Right ventricle myocardium inferior (tissue), 1 donor: ENCODE data around the gene CCSER1. TPM values are rescaled to one million over a fixed set of nuclear protein-coding genes. Genes with fewer than 3 reads are reported as not detected.
"Not testable (repeated sequence)": the region's sequence is repeated elsewhere in the genome, so short reads cannot be mapped to it uniquely, and the experiment has no call there.

Source experiments
- ATAC-seq: fragments of 200-7000 bp; cut with Tn5 transposase; one replicate; pipeline ENCODE4 v1.9.1; 2020; ENCODE audit warnings: mild to moderate bottlenecking, moderate library complexity
- DNase-seq: peaks from one replicate; pipeline ENCODE4 v3.0.0; 2021; ENCODE audit errors: missing footprints
- intact Hi-C: fragments of 100-400 bp; cut with DNase I; formaldehyde crosslinking; loops from one replicate; pipeline ENCODE4 v1.11.0; 2022
- total RNA-seq: library from RNA; stranded (reverse); fragmentation: NEBNext Ultra II Directional; extraction: Animal tissue kit (Norgen Biotek cat#: 25700); gene quantifications from one replicate; pipeline ENCODE4 v1.2.1, GENCODE V29; 2021
- donor health status: DM: no; HTN: yes; CAD: no; lungs with severe emphysema.

CCSER1 gene
- total RNA-seq, 1 donor from 2014 or later, result 12.9 TPM

DNA sequence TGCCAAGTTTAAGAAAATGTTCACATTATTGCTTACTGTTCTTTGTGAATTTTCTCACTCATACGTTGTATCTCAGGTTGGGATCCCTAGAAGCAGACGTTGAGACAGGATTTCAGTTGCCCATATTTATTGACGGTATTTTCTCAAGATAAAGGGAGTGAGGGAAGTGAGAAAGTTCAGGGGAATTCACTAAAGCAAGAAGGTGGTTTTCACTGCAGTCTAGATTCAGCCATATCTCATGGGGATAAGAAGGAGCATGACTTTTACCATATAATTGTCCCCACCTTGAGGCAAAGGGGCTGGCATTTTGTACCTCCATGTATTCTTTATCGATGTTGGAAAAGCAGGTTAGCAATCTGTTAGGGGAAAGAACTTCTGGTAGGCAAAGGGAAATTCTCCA lies 543.0 kb downstream of the CCSER1 start:
- intact Hi-C loops, result no loop called here
- ATAC-seq (no peak), DNase-seq (no peak)

DNA sequence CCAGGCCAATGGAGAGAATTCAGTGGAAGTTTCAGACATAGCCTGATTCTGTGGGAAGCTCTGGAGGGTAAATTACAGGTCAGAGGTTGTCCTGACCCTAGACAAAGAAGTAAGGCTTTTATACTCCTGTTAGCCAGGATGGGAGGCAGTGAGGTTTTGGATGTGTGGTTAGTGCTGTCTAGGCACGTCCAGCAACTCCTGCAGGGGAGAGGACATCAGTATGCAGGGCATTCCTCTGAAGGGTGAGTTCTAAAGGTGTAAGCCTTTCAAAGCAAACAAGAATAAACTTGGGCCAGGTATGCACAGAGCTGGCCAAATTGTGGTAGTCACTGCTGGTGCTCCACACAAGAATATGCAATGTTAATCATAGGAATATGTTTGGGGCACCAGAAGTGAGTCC lies 562.5 kb downstream of the CCSER1 start:
- DNase-seq (no peak), ATAC-seq (no peak)
- intact Hi-C loops, result no loop called here

DNA sequence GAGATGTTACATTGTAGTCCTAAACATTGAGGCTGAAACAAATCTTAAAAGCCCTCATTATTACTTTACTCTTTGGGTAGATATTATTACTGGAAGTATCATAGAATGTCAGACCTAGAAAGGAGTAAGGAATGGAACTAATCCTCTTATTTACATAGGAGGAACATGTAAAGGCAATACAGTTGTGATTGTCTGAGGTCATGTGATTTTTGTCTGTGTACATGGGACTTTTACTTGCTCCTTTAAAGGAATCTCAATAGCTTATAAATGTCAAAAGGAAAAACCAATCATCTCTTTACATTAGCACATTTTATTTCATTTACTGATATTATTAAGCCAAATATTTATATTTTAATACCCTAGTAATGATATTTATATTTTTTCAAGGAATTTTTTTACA lies 568.2 kb downstream of the CCSER1 start:
- DNase-seq (no peak), ATAC-seq (no peak)
- intact Hi-C loops, result no loop called here

DNA sequence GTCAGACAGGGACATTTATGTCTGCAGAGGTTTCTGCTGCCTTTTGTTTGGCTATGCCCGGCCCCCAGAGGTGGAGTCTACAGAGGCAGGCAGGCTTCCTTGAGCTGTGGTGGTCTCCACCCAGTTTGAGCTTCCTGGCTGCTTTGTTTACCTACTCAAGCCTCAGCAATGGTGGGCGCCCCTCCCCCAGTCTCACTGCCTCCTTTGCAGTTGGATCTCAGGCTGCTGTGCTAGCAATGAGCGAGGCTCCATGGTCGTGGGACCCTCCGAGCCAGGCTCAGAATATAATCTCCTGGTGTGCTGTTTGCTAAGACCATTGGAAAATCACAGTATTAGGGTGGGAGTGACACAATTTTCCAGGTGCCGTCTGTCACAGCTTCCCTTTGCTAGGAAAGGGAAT lies 578.3 kb downstream of the CCSER1 start:
- ATAC-seq, intact Hi-C loops: not testable (repeated sequence)
- peak; percentile 53 for DNase-seq

DNA sequence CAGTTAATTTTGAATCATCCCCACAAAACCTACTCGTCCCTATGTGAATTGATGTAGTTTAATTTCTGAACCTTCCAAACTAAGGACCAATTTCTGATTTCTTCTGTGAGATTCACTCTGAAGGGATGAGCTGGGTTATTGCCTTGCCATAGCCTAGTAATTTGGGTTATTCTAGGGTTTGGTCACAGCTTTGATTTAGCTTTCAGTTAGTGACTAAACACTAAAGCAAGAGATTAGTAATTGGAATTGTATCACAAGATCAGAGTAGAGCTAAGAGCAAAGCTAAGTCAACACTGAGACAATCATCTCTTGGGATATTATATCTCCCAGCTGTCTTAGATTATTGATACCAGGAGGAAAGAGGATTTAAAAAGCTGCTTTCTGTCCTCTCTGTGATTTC lies 588.0 kb downstream of the CCSER1 start:
- ATAC-seq, result no peak
- intact Hi-C loops, result no loop called here
- DNase-seq, result no peak

DNA sequence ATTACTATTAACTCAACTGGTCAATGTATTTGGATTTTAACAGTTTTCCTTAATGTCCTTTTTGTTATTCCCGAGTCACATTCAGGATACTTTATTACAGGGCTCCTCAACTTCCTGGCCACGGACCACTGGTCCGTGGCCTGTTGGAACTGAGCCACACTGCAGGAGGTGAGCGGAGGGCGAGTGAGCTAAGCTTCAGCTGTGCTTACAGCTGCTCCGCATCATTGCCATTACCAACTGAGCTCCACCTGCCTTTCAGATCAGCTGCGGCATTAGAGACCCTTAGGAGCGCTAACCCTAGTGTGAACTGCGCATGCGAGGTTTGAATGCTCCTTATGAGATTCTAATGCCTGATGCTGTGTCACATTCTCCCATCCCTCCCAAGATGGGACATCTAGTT lies 591.7 kb downstream of the CCSER1 start:
- DNase-seq, result no peak
- no peak for ATAC-seq
- intact Hi-C loops, result no loop called here

DNA sequence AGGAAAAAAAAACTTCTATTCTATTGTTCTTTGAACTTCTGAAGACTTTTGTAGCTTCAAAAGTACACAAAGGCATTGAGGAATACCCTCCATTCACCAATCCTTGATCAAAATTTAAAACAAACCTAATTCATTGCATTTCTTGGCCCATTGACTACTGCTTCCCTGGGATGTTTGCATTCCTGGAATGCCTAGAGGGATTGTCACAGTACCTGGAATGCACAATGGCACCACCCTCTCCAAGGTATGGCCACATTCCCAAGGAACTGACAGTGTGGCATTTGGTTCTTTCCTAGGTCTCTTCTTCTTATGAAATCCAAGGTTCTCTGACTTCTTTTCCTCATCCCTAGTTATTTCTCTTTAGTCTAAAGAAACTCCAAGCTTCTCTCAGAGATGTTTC lies 600.7 kb downstream of the CCSER1 start:
- intact Hi-C loops, result no loop called here
- DNase-seq (no peak), ATAC-seq (no peak)

DNA sequence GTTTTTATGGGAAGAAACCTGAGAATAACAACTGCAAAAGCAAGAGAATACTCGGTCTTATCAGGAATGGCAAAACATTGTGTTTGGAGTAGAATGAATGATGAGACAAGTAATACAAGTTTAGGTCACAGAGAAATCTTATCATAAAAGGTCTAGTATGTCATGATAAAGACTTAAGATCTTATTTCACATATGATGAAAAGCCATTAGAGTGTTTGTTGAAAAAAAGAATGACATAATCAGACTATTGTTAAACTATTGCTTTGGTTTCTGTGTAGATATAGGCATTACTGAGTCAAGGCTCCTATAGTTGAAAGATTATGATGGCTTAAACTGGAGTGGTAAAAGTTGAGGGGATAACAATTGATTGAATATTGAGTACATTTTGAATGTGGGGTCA lies 603.6 kb downstream of the CCSER1 start:
- ATAC-seq (no peak), DNase-seq (no peak)
- intact Hi-C loops, result no loop called here

DNA sequence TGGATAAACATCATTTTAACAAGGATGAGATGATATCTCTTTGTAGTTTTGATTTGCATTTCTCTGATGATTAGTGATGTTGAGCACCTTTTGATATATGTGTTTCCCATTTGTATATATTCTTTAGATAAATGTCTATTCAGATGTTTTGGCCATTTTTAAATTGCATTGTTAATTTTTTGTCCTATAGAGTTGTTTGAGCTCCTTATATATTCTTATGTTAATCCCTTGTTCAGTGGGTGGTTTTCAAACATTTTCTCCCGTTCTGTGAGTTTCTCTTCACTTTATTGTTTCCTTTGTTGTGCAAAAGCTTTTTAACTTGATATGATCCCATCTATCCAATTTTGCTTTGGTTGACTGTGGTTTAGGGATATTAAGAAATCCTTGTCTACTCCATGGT lies 606.0 kb downstream of the CCSER1 start:
- DNase-seq (no peak), ATAC-seq (no peak)
- intact Hi-C loops, result no loop called here

DNA sequence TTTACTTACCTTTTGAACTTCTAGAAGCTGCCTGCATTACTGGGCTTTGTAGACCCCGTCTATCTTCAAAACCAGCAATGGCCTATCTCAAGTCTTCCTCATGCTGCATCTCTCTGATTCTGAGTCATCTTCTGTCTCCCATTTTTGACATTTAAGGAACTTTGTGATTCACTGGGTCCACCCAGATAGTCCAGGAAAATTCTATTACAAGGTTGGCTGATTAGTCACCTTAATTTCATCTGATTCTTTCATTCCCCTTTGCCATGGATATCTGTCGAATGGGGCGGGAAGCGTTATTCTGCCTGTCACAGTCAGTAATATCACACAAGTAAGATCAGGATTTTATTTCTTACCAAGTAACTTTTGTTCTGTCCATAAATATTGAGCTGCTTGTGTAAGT lies 618.0 kb downstream of the CCSER1 start:
- ATAC-seq, result no peak
- intact Hi-C loops, result no loop called here
- no peak for DNase-seq

DNA sequence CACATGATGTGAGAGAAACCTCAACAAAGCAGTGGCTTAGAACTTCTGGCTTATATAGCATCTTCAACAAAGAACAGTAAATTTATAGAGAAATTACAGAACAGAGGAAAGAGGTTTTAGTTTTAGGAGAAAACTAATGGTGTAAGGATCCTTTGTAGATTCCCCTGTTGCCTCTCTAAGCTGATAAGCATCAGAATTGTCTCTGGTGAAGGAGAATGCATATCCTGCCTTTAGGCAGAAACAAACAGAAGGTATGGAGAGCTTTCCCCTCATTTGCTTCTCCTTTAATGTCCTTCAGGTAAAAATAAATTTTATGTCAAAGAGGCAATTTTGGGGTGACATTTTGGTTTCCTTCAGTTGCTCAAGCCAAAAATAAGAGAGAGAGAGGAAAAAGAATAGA lies 625.9 kb downstream of the CCSER1 start:
- intact Hi-C loops, result no loop called here
- DNase-seq, result no peak
- ATAC-seq, result no peak

DNA sequence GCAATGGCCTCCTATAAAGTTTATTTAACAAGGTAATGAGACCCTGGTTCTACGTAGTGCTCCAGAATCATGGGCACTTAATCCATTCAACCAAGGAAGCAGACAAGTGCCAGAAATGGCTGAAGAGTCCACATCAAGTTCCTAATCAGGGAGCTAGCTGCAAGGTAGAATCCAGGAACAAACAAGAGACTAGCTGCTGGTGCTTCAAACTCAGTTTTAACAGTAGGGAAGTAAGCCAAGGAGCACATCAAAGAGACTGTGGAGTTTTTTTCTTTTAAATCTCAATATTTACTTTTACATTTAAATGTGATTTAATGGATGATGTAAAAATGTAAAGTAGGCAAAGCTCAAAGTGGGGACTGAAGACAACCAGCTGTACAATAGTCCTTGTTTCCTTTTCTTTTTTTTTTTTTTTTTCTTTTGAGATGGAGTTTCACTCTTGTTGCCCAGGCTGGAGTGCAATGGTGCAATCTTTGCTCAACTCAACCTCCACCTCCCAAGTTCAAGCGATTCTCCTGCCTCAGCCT lies 630.4 kb downstream of the CCSER1 start:
- ATAC-seq, result no peak
- intact Hi-C loops, result no loop called here
- no peak for DNase-seq

DNA sequence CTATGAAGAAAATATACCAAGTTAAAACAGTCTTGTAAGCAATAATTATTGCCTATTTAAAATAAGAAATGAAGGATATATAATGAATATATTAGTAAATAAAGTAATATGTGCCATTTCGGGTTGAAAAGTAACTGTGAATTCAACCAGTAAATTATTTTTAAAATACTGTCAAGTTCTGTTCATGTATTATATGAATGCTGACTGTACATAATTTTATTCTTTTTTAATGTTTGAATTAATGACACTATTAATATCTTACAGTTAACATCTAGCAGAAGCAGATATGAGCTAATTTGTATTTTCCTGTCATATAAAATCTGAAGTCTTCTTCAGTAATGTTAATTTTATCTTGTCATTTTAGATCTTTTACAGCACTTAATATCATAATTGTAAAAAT lies 632.9 kb downstream of the CCSER1 start:
- DNase-seq (no peak), ATAC-seq (no peak)
- intact Hi-C loops, result no loop called here

DNA sequence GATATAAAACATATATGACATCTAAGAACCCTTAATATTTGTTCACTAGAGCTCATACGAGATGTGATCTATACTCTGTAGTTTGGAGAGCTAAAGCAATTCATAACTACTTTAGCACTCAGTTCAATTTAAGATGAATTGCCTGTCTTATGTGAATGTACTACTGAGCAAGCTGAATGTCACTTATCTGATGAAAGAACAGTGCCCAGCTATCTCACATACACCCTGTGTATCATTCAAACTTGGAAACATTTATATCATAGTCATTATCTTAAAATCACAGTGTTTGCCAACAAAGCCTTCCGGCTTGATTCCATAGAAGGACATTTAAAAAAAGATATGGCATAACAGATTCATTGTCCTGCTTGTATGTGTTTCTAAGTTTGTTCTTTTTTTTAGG lies 639.6 kb downstream of the CCSER1 start:
- no peak for DNase-seq
- ATAC-seq, result no peak
- intact Hi-C loops, result no loop called here

DNA sequence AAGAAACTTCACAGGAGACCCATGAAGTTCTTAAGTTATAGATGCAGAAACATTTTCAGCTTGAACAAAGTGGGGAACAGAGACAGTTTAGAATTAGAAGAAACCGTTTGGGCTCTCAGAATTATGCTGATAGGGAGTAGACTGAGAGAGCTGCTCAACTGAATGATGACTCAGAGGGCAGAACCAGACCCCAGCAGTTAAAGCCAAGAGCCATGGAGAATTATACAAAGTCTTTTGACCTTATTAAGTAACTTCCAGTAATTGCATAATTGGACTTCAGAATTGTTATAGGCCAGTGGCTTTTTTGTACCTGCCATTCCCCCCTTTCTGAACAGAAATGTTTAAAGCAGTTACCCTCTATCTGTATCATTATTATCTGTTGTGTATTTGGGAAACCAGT lies 642.1 kb downstream of the CCSER1 start:
- DNase-seq (no peak), ATAC-seq (no peak)

DNA sequence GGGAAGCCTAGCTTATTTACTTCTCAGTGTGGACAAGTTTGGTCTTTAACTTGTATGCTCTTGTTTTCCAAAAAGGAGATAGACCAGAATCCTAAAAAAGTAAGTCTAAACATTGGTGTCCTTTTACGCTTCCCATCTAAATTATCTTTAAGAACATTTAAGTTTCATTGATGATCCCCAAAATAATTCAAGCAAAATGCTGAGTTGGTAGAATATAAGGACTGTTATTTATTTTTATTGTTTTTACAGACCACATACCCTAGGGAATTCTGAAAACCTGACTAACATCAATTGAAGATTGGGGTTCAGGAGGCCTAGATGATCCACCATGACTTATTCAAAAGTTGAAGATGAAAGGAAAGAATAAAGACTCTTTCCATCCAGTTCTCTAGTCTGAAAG lies 653.0 kb downstream of the CCSER1 start:
- ATAC-seq (no peak), DNase-seq (no peak)
- intact Hi-C loops, result no loop called here

More for the DNA sequence above, 642.1 kb downstream of the CCSER1 start:
- intact Hi-C loops, result no loop called here

DNA sequence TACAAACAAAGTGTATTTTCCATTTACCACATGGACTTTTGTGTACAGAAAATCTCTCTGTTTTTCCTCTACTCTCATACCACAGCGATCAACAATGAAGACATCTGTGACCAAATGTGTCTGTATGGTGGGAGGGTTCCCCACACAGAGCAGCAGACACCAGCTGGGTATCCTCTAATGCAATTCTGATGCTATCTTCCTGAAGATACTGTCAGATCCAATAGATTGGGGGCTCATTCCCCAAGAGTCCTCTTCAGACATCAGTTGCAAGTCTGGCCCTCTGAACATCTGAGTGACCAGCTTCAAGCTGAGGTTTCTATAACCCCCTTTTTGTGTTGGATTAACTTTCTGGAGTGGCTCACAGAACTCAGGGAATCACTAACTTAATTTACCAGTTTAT lies 659.4 kb downstream of the CCSER1 start:
- ATAC-seq, result no peak
- no peak for DNase-seq
- intact Hi-C loops, result no loop called here

DNA sequence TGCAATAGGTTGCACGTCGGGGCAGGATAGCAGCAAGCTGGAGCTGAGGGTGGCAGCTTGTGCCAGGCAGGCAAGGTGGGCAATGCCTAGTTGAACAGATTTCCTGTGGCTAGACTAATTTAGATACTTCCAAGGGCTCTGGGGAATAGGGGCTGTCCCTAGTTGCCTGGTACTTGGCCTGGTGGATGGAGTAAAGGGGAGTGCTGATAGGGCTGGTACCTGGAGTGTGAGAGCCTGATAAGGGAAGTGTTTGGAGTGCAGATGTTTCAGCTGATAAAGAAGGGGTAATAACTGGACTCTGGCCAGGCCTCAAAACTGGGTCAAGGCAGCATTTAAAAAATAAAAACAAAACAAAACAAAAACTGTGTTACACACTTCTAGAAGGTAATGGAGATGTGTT lies 665.5 kb downstream of the CCSER1 start:
- DNase-seq (no peak), ATAC-seq (no peak)
- intact Hi-C loops, result no loop called here

DNA sequence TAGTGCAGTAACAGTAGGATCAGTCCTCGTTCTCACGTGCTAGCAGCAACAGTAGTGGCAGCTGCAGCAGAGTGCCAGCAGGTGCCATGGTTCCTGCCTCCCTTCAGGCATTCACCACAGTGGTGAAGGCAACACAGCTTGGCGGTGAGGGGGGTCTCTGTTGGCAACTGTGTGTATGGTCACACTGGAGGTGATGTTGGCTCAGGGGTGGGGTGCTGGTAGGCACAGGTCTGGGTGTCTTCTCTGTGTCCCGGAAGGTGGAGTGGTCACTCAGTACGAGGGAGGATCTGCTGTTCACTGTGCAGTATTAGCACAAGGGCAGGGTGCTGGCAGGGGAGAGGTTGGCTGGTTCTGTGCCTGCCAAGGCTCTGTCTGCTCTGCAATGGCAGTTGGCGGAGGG lies 671.8 kb downstream of the CCSER1 start:
- intact Hi-C loops, result no loop called here
- ATAC-seq (no peak), DNase-seq (no peak)

DNA sequence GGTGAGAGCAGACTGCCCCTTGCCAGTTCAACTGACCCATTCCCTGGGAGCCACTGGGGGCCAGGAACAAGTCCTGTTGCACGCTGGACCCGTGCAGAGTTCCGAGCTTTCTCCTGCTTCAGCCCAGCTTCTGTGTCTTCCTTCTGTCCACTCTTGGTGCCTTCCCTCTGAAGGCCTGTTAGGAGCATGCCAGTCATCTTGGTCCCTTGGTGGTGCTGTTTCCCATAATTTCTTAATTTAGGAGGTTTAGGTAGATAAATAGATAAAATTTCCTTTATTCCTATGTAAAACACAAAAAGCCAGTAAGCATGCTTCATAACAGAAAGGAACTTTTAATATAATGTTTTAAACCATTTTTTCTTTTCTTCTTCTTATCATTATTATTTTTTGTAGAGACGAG lies 672.7 kb downstream of the CCSER1 start:
- intact Hi-C loops, result no loop called here
- DNase-seq, result no peak
- no peak for ATAC-seq

DNA sequence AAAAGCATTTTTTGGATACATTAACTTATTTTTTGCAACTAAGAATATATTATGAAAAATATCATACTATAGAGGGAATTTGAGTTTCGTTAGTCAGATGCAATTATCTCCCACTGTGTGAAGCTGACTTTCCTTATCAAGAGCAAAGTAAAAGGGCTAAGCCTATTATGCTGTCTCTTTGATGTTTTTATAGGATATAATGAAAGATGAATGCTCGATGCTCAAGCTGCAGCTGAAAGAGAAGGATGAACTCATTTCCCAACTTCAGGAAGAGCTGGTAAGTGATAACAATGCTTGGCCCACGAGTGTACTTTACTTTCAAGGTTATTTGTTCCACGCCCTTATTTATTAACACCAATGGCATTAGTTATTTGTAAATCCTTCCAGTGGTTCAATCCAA lies 688.4 kb downstream of the CCSER1 start:
- ATAC-seq (no peak), DNase-seq (no peak)
- intact Hi-C loops, result no loop called here

DNA sequence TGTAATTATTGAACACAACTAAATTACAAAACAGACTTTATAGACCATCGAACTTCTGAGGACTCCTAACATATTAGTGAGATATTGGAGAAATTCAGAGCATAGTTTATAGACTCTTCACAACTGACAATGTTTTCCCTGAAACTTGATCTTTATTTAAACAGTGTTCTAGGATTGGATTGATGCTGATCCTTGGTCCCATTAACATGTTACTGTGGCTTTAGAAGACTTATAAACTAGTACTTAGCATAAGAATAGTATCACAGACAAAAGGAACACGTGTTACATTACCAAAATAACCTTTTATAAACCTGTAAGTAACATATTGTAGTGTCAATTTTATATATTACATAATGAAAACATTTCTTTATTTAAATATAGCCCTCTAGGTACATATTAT lies 689.6 kb downstream of the CCSER1 start:
- intact Hi-C loops, result no loop called here
- ATAC-seq (no peak), DNase-seq (no peak)
